ENCODE measurements around the gene SDHAF3. TPM values are rescaled to one million over a fixed set of nuclear protein-coding genes. Genes with fewer than 3 reads are reported as not detected.

SDHAF3 gene
- total RNA-seq, 1 experiment from 2014 or later = 25.0 TPM

DNA sequence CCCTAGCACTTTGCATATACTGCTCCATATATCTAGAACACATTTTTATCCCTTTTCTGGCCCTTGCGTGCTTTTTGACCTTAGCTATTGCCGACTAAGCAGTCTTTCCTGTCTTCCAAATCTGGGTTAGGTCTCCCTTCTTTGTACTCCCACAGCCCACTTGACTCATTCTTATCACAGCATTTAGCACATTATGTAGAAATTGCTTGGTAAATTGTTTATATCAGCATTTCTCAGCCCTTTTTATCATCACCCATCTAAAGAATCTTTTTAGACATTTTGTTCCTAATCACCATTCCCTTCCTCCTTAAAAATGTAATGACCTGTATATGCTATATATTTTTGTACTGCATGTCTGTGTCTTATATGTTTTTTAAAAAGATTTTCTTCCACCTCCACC, 101.7 kb downstream of the SDHAF3 start:
- Histone ChIP-seq H3K9me3 (ENCODE audit: control insufficient read depth in 1 of 2, insufficient read depth in 1 of 2, low read depth in 1 of 2, low read length in 2 of 2) (no peaks in the 10 kb centered on the region), H2AFZ (ENCODE audit: low read depth, low read length, poor library complexity, severe bottlenecking) (no peak overlapping the region), H3K27me3 (ENCODE audit: insufficient read depth, low read length) (peaks cover 25% of the 10 kb centered on the region; the same call in 1 of the 2 replicates), H3K4me1 (ENCODE audit: control insufficient read depth in 1 of 2, insufficient read depth in 2 of 2, low read length in 2 of 2) (no peaks in the 10 kb centered on the region), H3K9ac (ENCODE audit: low read length) (no peak overlapping the region), H3K4me2 (ENCODE audit: low read length) (no peak overlapping the region), H3K79me2 (ENCODE audit: insufficient read depth, low read length) (no peaks in the 10 kb centered on the region), H3K27ac (ENCODE audit: low read depth, low read length) (no peak overlapping the region), H3K4me3 (replicated peaks in 1 of 2; ENCODE audit: low read depth in 1 of 2, low read length in 2 of 2) (no peak overlapping the region), H3K36me3 (ENCODE audit: control insufficient read depth in 1 of 2, insufficient read depth in 2 of 2, low read length in 2 of 2) (no peaks in the 10 kb centered on the region), H4K20me1 (ENCODE audit: insufficient read depth) (no peaks in the 10 kb centered on the region), H3K9me2 (ENCODE audit: insufficient read depth) (no peaks in the 10 kb centered on the region)
- ATAC-seq (no peak), DNase-seq (ENCODE audit: low read depth, low spot score) (no peak)
- ChIA-PET CTCF (no interaction called here), RAD21 (ENCODE audit: low non-redundant PET in 1 of 2, low total read pairs in 2 of 2, uncharacterized antibody in 2 of 2, unreplicated experiment in 2 of 2) (no interaction called here), POLR2A (no interaction called here)
- no TSS peak for BruUV-seq (replicated peaks)
- TF ChIP-seq EZH2 (IDR thresholded peaks at IDR 0.05) = no peak
- no peak for TF ChIP-seq SIN3A (IDR thresholded peaks at IDR 0.05; ENCODE audit: low read depth)
- TF ChIP-seq ZNF274 (IDR thresholded peaks at IDR 0.05; ENCODE audit: low read depth, low read length) = no peak
- TF ChIP-seq MAX (IDR thresholded peaks at IDR 0.05) = no peak
- TF ChIP-seq SRF (IDR thresholded peaks at IDR 0.05; ENCODE audit: low read depth) = no peak
- TF ChIP-seq RAD21 (IDR thresholded peaks at IDR 0.05; ENCODE audit: low read depth) = no peak
- TF ChIP-seq, protein P1, sequence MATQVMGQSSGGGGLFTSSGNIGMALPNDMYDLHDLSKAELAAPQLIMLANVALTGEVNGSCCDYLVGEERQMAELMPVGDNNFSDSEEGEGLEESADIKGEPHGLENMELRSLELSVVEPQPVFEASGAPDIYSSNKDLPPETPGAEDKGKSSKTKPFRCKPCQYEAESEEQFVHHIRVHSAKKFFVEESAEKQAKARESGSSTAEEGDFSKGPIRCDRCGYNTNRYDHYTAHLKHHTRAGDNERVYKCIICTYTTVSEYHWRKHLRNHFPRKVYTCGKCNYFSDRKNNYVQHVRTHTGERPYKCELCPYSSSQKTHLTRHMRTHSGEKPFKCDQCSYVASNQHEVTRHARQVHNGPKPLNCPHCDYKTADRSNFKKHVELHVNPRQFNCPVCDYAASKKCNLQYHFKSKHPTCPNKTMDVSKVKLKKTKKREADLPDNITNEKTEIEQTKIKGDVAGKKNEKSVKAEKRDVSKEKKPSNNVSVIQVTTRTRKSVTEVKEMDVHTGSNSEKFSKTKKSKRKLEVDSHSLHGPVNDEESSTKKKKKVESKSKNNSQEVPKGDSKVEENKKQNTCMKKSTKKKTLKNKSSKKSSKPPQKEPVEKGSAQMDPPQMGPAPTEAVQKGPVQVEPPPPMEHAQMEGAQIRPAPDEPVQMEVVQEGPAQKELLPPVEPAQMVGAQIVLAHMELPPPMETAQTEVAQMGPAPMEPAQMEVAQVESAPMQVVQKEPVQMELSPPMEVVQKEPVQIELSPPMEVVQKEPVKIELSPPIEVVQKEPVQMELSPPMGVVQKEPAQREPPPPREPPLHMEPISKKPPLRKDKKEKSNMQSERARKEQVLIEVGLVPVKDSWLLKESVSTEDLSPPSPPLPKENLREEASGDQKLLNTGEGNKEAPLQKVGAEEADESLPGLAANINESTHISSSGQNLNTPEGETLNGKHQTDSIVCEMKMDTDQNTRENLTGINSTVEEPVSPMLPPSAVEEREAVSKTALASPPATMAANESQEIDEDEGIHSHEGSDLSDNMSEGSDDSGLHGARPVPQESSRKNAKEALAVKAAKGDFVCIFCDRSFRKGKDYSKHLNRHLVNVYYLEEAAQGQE (IDR thresholded peaks at IDR 0.05; ENCODE audit: low read depth) = no peak
- TF ChIP-seq TCF7L2 (IDR thresholded peaks at IDR 0.05; ENCODE audit: borderline replicate concordance, extremely low read depth, insufficient read depth, insufficient read length) = no peak
- no peak for TF ChIP-seq YY1 (IDR thresholded peaks at IDR 0.05; ENCODE audit: extremely low read depth, insufficient replicate concordance, low read depth, low read length)
- no peak for TF ChIP-seq POLR2AphosphoS5 (IDR thresholded peaks at IDR 0.05; ENCODE audit: low read depth, low read length)
- no peak for TF ChIP-seq EZH2phosphoT487 (IDR thresholded peaks at IDR 0.05; ENCODE audit: borderline replicate concordance)
- TF ChIP-seq JUND (IDR thresholded peaks at IDR 0.05) = no peak
- intact Hi-C loops (cut with micrococcal nuclease) = no loop called here

Data from HCT116 (cell line).